HK-2 (cell line): ENCODE results near the gene CCDC3.
"Not testable (repeated sequence)": the region's sequence is repeated elsewhere in the genome, so short reads cannot be mapped to it uniquely, and the experiment has no call there.

Source experiments
- DNase-seq: peaks from one replicate; pipeline ENCODE4 v3.0.0-alpha.2; 2018; ENCODE audit not compliant: unreplicated experiment

Gene CCDC3

GRCh38 chr10:13000431-13000830 is 1.1 kb downstream of the CCDC3 start:
- DNase-seq, result no peak

GRCh38 chr10:12999849-13000248 is 1.7 kb downstream of the CCDC3 start:
- DNase-seq, result no peak

- no peak for DNase-seq
Observed at GRCh38 chr10:12995425-12995861, 6.1 kb downstream of the CCDC3 start.

DNA sequence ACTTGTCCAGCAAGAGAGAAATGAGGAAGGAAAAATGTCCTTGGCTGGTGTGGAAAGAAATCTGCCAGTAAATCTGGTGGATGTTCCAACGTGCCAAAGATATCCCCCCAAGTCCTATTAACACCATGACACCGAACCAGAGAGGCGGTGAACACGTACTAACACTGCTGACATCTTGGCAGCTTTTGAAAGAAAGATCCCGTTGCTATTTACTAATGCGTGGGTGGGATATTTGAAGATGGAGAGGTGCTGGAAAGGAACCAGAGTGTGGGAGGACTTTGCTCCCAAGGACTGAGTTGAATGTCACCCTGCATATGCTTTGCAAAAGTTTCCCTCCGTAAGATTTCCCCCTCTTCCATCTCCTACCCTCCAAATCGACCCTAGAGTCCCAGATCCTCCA is 7.9 kb downstream of the CCDC3 start:
- DNase-seq, result no peak

DNA sequence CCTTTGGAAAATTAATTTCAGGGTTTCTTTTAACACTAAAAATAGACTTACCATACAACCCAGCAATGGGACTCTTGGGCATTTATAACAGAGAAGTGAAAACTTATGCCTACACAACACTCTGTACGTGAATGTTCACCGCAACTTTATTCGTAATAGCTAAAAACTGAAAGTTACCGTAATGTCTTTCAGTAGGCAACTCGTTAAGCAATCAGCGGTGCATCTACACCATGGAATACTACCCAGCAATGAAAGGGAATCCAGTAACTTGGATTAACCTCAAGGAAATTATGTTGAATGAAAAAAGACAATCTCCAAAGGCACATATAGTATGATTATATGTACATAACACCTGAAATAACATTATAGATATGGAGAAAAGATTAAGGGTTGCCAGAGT is 16.2 kb downstream of the CCDC3 start:
- DNase-seq, result no peak

GRCh38 chr10:12984165-12984747 is 17.3 kb downstream of the CCDC3 start:
- DNase-seq, result no peak

- DNase-seq, result not testable (repeated sequence)
Observed at GRCh38 chr10:12983568-12983967, 17.9 kb downstream of the CCDC3 start.

GRCh38 chr10:12981570-12981969 is 19.9 kb downstream of the CCDC3 start:
- DNase-seq, result no peak

GRCh38 chr10:12980713-12981306 is 20.7 kb downstream of the CCDC3 start:
- no peak for DNase-seq

DNA sequence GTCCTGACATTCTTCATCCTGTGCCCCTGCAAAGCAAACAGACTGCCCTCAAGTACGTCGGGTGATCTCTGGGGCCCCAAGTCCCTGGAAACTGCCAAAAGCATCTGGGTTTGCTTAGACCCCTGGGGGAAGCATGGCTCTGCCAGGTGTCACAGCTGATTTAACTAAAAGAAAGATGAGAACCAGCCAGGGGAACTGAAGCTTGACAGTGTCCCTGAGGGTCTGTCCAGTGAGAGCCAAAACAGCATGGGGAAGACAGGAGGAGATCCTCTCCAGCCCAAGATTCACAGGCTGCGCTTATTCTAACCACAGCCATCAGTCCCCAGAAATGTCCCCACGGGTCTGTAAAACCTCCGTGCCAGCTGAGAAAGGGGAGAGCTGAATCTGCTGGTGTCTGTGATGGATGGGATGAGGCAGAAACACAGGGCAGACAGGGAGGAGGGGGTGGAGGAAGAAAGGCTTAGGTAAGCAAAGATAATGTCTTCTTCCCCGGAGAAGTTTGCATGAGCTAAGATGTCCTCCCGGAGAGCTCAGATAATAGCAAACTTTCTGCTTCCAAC is 21.3 kb downstream of the CCDC3 start:
- no peak for DNase-seq

GRCh38 chr10:12978891-12979290 is 22.6 kb downstream of the CCDC3 start:
- no peak for DNase-seq

GRCh38 chr10:12975906-12976305 is 25.6 kb downstream of the CCDC3 start:
- DNase-seq, result no peak

- DNase-seq, result no peak
Observed at GRCh38 chr10:12975266-12975665, 26.2 kb downstream of the CCDC3 start.

- no peak for DNase-seq
Observed at GRCh38 chr10:12974491-12975199, 26.9 kb downstream of the CCDC3 start.

GRCh38 chr10:12974078-12974477 is 27.4 kb downstream of the CCDC3 start:
- DNase-seq, result no peak

DNA sequence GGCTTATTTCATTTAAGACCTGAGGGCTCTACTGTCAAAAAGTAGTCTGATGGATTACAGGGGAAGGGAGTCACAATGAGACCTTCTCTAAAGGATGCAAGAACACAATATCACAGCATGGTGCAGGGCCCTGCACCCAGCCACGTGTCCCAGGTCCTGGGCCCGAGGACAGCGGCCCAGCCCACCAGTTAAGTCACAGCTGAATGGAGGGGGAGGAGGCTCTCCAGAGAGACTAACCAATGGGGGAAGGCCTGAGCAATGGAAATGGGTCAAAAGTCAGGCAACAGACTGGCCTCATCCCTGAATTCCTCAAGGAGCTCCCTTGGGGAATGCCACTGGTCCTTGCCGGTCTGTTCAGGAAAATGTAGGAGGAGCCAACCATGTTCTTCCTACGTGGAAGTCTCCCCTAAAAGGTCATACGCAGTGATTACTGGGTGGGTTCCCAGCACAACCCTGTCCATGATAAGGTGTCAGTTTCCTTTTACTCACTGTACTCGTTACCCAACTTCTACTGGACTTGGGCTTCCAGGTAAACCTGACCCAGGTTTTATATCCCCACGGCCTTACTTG is 28.3 kb downstream of the CCDC3 start:
- no peak for DNase-seq

DNA sequence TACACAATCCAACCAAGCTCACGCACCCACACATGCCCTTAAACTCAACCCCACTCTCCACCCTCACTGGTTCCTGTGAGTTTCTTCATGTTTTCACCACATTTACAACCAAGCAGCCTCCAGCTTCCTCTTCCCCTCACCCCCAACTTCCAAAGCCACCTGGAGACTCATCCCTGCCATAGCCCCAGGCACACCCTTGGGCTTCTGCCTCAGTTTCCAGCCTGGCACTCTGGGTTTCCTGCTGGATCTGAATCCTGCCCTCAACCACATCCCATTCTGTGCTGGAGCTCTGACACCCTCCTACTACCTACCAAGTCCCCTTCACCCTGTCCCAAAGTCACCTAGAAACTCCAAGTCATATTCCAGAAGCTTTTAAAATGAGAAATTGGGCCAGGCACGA is 29.4 kb downstream of the CCDC3 start:
- no peak for DNase-seq

DNA sequence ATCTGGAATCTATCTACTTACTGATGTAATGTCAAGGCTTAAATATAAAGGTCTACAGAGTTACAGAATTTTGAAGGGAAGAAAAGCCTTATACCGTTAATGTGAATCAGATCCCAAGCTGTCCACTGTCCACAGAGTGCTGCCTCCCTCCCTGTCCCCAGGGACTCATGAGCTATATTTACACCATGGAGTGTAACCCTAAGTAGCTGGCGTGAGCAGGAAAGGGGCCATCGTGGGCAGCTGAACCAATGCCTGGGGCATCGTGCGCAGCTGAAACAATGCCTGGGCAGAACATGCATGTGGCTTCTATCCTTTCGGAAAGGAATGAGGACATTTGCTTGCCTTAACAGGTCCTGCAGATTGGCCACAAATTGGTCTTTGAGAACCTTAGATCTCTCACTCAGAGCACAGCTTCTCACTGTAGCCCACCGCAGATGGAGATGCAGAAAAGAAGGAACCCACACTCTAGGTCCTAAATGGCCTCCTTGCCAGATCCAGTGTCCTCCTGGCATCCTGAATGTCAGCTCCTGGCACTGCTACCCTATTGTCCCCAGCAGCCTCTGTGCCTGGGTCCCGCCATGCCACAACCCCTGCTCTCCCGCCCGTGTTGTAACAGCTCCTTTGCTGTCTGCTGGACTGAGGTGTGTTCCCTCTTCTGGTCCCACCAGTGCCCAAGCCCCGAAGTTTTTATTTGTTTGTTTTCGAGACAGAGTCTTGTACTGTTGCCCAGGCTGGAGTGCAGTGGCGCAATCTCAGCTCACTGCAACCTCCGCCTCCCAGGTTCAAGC is 30.3 kb downstream of the CCDC3 start:
- no peak for DNase-seq

DNA sequence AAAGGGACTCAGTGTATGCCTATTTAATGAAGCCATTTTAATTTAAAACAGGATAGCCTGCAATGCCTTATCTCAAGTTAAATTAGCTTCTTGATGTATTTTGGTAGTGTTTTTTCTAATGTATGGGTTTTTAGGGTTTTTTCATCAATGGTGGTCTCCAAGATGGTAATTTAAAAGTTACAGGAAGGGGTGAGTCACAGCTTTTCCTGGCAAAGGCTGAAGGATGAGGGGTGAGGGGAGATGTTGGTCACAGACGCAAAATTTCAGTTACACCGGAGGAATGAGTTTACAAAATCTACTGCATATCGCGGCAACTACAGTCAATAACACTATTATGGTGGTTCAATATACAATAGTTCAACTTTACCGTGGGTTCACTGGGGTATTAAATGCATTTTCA is 31.6 kb downstream of the CCDC3 start:
- DNase-seq, result no peak

DNA sequence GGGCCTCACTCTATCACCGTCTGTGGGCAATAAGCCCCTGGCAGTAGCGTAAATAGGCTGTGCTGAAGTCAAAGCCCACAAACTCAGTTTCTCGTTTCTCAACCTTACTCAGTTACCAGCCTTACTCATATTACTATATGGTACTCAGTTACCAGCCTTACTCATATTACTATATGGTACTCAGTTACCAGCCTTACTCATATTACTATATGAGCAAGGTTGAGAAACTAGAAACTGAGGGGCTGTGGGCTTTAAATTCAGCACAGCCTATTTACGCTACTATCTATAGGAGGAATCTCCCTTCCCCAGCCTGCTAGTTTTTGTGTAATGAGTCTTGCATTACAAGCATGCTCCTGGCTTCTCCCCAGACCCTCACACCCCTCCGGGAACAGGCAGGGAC is 35.4 kb downstream of the CCDC3 start:
- DNase-seq, result no peak

GRCh38 chr10:12965571-12965970 is 35.9 kb downstream of the CCDC3 start:
- no peak for DNase-seq

DNA sequence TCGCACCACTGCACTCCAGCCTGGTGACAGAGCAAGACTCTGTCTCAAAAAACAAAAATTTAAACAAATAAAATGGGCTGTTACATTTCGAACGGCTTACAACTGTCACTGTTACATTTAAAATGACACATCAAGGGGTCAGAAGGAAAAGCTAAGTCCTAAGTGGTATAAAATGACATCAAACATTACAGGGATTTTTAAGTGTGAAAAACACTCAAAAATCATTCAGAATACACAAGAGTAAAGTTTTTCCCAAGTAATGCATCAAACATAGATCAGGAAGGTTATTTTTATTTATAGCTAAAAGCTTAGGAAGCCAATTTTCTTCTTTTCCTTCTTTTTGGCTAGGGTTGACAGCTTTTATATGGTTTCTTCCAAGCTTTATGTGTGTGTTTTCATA is 39.0 kb downstream of the CCDC3 start:
- no peak for DNase-seq
